Measurements from ENCODE around the gene ZNF831.

The ZNF831 gene

GRCh38 chr20:59179988-59180387 is 16.4 kb downstream of the ZNF831 start:
- Histone ChIP-seq H3K27ac (ENCODE audit: low read length, poor library complexity, severe bottlenecking) (no peak overlapping the region), H4K8ac (ENCODE audit: low read length) (no peak overlapping the region), H2BK120ac (ENCODE audit: low read depth, low read length) (no peak overlapping the region), H3K4ac (ENCODE audit: low read depth in 1 of 2, low read length in 2 of 2) (no peak overlapping the region), H2AFZ (ENCODE audit: low read depth, low read length) (no peak overlapping the region), H3K23ac (ENCODE audit: low read length in 2 of 2) (no peak overlapping the region), H4K91ac (ENCODE audit: low read length) (no peak overlapping the region), H3K4me3 (ENCODE audit: insufficient read depth in 1 of 2, low read depth in 1 of 2, low read length in 2 of 2) (no peak overlapping the region), H2BK5ac (ENCODE audit: low read depth, low read length, poor library complexity, severe bottlenecking) (no peak overlapping the region), H3K4me1 (ENCODE audit: control insufficient read depth, insufficient read depth, low read depth, low read length) (no peaks in the 10 kb centered on the region), H3K79me1 (replicated peaks; ENCODE audit: low read length, poor library complexity, severe bottlenecking) (no peaks in the 10 kb centered on the region), H2BK15ac (ENCODE audit: low read depth, poor library complexity, severe bottlenecking) (no peak overlapping the region), H2BK12ac (ENCODE audit: low read length in 2 of 2) (no peak overlapping the region), H3K27me3 (ENCODE audit: control insufficient read depth in 1 of 2, insufficient read depth in 1 of 2, low read length in 2 of 2) (peaks cover 0 to 30% of the 10 kb centered on the region in 2 experiments), H3K9ac (ENCODE audit: low read length) (no peak overlapping the region), H3K9me3 (ENCODE audit: control insufficient read depth, low read length) (no peaks in the 10 kb centered on the region), H3K36me3 (ENCODE audit: control insufficient read depth in 1 of 2, insufficient read depth in 2 of 2, low read depth in 1 of 2, low read length in 2 of 2) (no peaks in the 10 kb centered on the region), H3K14ac (ENCODE audit: low read length in 2 of 2) (no peak overlapping the region), H3K4me2 (ENCODE audit: low read length, poor library complexity, severe bottlenecking) (no peak overlapping the region), H3K18ac (ENCODE audit: low read depth in 1 of 2, low read length in 2 of 2) (no peak overlapping the region), H2AK5ac (ENCODE audit: low read length, severe bottlenecking) (no peak overlapping the region)
- 75% methylated on average over 3 of the region's 5 CpGs for WGBS
- no peak for DNase-seq

GRCh38 chr20:59181936-59182335 is 18.3 kb downstream of the ZNF831 start:
- Histone ChIP-seq H2AFZ (ENCODE audit: low read depth, low read length) (no peak overlapping the region), H3K4me2 (ENCODE audit: low read length, poor library complexity, severe bottlenecking) (no peak overlapping the region), H3K9me3 (ENCODE audit: control insufficient read depth, low read length) (no peaks in the 10 kb centered on the region), H3K4me1 (ENCODE audit: control insufficient read depth, insufficient read depth, low read depth, low read length) (no peaks in the 10 kb centered on the region), H3K18ac (ENCODE audit: low read depth in 1 of 2, low read length in 2 of 2) (no peak overlapping the region), H3K14ac (ENCODE audit: low read length in 2 of 2) (no peak overlapping the region), H2AK5ac (ENCODE audit: low read length, severe bottlenecking) (no peak overlapping the region), H4K91ac (ENCODE audit: low read length) (no peak overlapping the region), H2BK5ac (ENCODE audit: low read depth, low read length, poor library complexity, severe bottlenecking) (no peak overlapping the region), H2BK15ac (ENCODE audit: low read depth, poor library complexity, severe bottlenecking) (no peak overlapping the region), H3K23ac (ENCODE audit: low read length in 2 of 2) (no peak overlapping the region), H3K4ac (ENCODE audit: low read depth in 1 of 2, low read length in 2 of 2) (no peak overlapping the region), H2BK12ac (ENCODE audit: low read length in 2 of 2) (no peak overlapping the region), H3K79me1 (replicated peaks; ENCODE audit: low read length, poor library complexity, severe bottlenecking) (no peaks in the 10 kb centered on the region), H3K36me3 (ENCODE audit: control insufficient read depth in 1 of 2, insufficient read depth in 2 of 2, low read depth in 1 of 2, low read length in 2 of 2) (no peaks in the 10 kb centered on the region), H4K8ac (ENCODE audit: low read length) (no peak overlapping the region), H3K27ac (ENCODE audit: low read length, poor library complexity, severe bottlenecking) (no peak overlapping the region), H3K9ac (ENCODE audit: low read length) (no peak overlapping the region), H2BK120ac (ENCODE audit: low read depth, low read length) (no peak overlapping the region), H3K4me3 (ENCODE audit: insufficient read depth in 1 of 2, low read depth in 1 of 2, low read length in 2 of 2) (no peak overlapping the region), H3K27me3 (ENCODE audit: control insufficient read depth in 1 of 2, insufficient read depth in 1 of 2, low read length in 2 of 2) (peaks cover 0 to 49% of the 10 kb centered on the region in 2 experiments)
- DNase-seq, result no peak
- 33% methylated on average over 1 of the region's 2 CpGs for WGBS

DNA sequence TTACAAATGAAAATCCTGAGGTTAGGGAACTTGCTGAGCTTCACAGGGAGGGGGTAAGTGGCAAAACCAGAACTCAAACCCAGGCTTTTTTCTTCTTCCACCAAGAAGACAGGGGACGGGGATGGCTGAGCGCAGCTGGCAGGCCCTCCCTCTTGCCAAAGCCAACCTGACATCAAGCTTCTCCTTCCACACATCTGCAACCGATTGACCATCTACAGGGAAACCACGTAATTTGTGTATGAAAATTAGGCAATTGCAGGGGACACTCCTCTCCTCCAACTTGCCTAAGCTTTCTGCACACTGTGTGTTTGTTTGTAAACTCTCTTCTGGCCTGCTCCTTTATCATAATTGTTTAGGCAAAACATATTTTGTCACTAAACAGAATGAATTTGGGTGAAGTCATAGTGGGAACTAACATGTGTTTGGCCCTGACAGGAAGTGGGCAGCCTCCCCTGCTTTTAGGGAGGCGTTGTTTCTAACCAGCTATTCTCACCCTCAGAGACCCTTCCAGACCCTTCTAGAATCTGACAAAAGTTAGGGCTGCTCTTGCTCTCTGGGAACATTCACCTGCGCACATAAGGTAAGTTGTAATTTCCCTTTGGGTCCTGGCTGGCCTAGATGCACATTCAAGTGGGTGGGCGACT is 18.9 kb downstream of the ZNF831 start:
- Histone ChIP-seq H3K4me1 (ENCODE audit: control insufficient read depth, insufficient read depth, low read depth, low read length) (no peaks in the 10 kb centered on the region), H3K79me1 (replicated peaks; ENCODE audit: low read length, poor library complexity, severe bottlenecking) (no peaks in the 10 kb centered on the region), H2AFZ (ENCODE audit: low read depth, low read length) (no peak overlapping the region), H2AK5ac (ENCODE audit: low read length, severe bottlenecking) (no peak overlapping the region), H3K14ac (ENCODE audit: low read length in 2 of 2) (no peak overlapping the region), H3K4me2 (ENCODE audit: low read length, poor library complexity, severe bottlenecking) (no peak overlapping the region), H3K18ac (ENCODE audit: low read depth in 1 of 2, low read length in 2 of 2) (no peak overlapping the region), H3K27ac (ENCODE audit: low read length, poor library complexity, severe bottlenecking) (no peak overlapping the region), H3K4me3 (ENCODE audit: insufficient read depth in 1 of 2, low read depth in 1 of 2, low read length in 2 of 2) (no peak overlapping the region), H2BK12ac (ENCODE audit: low read length in 2 of 2) (no peak overlapping the region), H4K8ac (ENCODE audit: low read length) (no peak overlapping the region), H2BK5ac (ENCODE audit: low read depth, low read length, poor library complexity, severe bottlenecking) (no peak overlapping the region), H2BK15ac (ENCODE audit: low read depth, poor library complexity, severe bottlenecking) (no peak overlapping the region), H3K27me3 (ENCODE audit: control insufficient read depth in 1 of 2, insufficient read depth in 1 of 2, low read length in 2 of 2) (peaks cover 0 to 52% of the 10 kb centered on the region in 2 experiments), H3K9me3 (ENCODE audit: control insufficient read depth, low read length) (no peaks in the 10 kb centered on the region), H3K23ac (ENCODE audit: low read length in 2 of 2) (no peak overlapping the region), H3K4ac (ENCODE audit: low read depth in 1 of 2, low read length in 2 of 2) (no peak overlapping the region), H2BK120ac (ENCODE audit: low read depth, low read length) (no peak overlapping the region), H3K9ac (ENCODE audit: low read length) (no peak overlapping the region), H3K36me3 (ENCODE audit: control insufficient read depth in 1 of 2, insufficient read depth in 2 of 2, low read depth in 1 of 2, low read length in 2 of 2) (no peaks in the 10 kb centered on the region), H4K91ac (ENCODE audit: low read length) (no peak overlapping the region)
- 78% methylated on average over 6 of the region's 7 CpGs for WGBS
- DNase-seq, result no peak

GRCh38 chr20:59183751-59184150 is 20.1 kb downstream of the ZNF831 start:
- Histone ChIP-seq H3K79me1 (replicated peaks; ENCODE audit: low read length, poor library complexity, severe bottlenecking) (no peaks in the 10 kb centered on the region), H3K23ac (ENCODE audit: low read length in 2 of 2) (no peak overlapping the region), H2BK5ac (ENCODE audit: low read depth, low read length, poor library complexity, severe bottlenecking) (no peak overlapping the region), H4K8ac (ENCODE audit: low read length) (no peak overlapping the region), H3K27ac (ENCODE audit: low read length, poor library complexity, severe bottlenecking) (no peak overlapping the region), H3K27me3 (ENCODE audit: control insufficient read depth in 1 of 2, insufficient read depth in 1 of 2, low read length in 2 of 2) (peaks cover 0 to 46% of the 10 kb centered on the region in 2 experiments), H3K36me3 (ENCODE audit: control insufficient read depth in 1 of 2, insufficient read depth in 2 of 2, low read depth in 1 of 2, low read length in 2 of 2) (no peaks in the 10 kb centered on the region), H2BK120ac (ENCODE audit: low read depth, low read length) (no peak overlapping the region), H3K18ac (ENCODE audit: low read depth in 1 of 2, low read length in 2 of 2) (no peak overlapping the region), H2AFZ (ENCODE audit: low read depth, low read length) (no peak overlapping the region), H3K4me2 (ENCODE audit: low read length, poor library complexity, severe bottlenecking) (no peak overlapping the region), H2BK12ac (ENCODE audit: low read length in 2 of 2) (no peak overlapping the region), H3K9me3 (ENCODE audit: control insufficient read depth, low read length) (no peaks in the 10 kb centered on the region), H3K4me3 (ENCODE audit: insufficient read depth in 1 of 2, low read depth in 1 of 2, low read length in 2 of 2) (no peak overlapping the region), H2BK15ac (ENCODE audit: low read depth, poor library complexity, severe bottlenecking) (no peak overlapping the region), H3K4ac (ENCODE audit: low read depth in 1 of 2, low read length in 2 of 2) (no peak overlapping the region), H3K14ac (ENCODE audit: low read length in 2 of 2) (no peak overlapping the region), H4K91ac (ENCODE audit: low read length) (no peak overlapping the region), H2AK5ac (ENCODE audit: low read length, severe bottlenecking) (no peak overlapping the region), H3K9ac (ENCODE audit: low read length) (no peak overlapping the region), H3K4me1 (ENCODE audit: control insufficient read depth, insufficient read depth, low read depth, low read length) (no peaks in the 10 kb centered on the region)
- DNase-seq, result no peak
